Neural cell (in vitro differentiated cells): ENCODE data around the gene HEATR3.

Experiments used
- EP300 ChIP-seq: fragments of 450-650 bp; conservative IDR thresholded peaks from 2 replicates; pipeline ENCODE4 v1.6.1; 2014; ENCODE audit warnings: antibody characterized with exemption, mild to moderate bottlenecking, moderate library complexity; ENCODE audit not compliant: poor library complexity, severe bottlenecking
- EZH2 ChIP-seq: fragments of 200-600, 300-800 bp; shearing (Covaris generic), sonication (generic); IDR thresholded peaks from 2 replicates; pipeline ENCODE4 v1.6.1; 2014; ENCODE audit warnings: antibody characterized with exemption, low read length, borderline replicate concordance, mild to moderate bottlenecking; ENCODE audit not compliant: insufficient read depth, poor library complexity, severe bottlenecking
- MXI1 ChIP-seq: fragments of 450-650 bp; conservative IDR thresholded peaks from 2 replicates; pipeline ENCODE4 v1.6.1; 2014; ENCODE audit warnings: antibody characterized with exemption, mild to moderate bottlenecking; ENCODE audit not compliant: poor library complexity, severe bottlenecking
- POLR2AphosphoS5 ChIP-seq: IDR thresholded peaks from 2 replicates; pipeline ENCODE4 v1.6.1; 2012
- TF ChIP-seq, protein P1 (sequence below): fragments of 450-650 bp; IDR thresholded peaks from 2 replicates; pipeline ENCODE4 v1.5.1; 2014; ENCODE audit warnings: antibody characterized with exemption, mild to moderate bottlenecking, moderate library complexity; ENCODE audit not compliant: poor library complexity, severe bottlenecking
- TF ChIP-seq, protein P2 (sequence below): IDR thresholded peaks from 2 replicates; pipeline ENCODE4 v1.6.1; 2012; ENCODE audit warnings: borderline replicate concordance

DNA sequence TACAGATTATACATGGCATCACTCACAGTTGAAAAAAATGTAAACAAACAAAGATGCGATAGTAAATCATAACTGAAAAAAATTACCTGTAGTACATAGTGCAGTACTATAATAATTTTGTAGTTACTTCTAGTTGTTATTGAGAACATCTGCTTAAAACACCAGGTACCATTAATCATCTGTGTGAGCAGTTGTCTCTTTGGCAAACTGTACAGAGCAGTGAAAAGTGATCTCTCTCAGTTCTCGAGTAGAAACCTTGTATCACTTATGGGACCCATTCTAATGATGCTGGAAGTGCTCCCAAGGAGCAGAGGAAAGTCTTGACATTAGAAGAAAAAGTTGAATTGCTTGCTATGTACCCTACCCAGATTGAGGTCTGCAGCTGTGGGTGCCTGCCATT lies 78.4 kb downstream of the HEATR3 start:
- TF ChIP-seq, protein P1, sequence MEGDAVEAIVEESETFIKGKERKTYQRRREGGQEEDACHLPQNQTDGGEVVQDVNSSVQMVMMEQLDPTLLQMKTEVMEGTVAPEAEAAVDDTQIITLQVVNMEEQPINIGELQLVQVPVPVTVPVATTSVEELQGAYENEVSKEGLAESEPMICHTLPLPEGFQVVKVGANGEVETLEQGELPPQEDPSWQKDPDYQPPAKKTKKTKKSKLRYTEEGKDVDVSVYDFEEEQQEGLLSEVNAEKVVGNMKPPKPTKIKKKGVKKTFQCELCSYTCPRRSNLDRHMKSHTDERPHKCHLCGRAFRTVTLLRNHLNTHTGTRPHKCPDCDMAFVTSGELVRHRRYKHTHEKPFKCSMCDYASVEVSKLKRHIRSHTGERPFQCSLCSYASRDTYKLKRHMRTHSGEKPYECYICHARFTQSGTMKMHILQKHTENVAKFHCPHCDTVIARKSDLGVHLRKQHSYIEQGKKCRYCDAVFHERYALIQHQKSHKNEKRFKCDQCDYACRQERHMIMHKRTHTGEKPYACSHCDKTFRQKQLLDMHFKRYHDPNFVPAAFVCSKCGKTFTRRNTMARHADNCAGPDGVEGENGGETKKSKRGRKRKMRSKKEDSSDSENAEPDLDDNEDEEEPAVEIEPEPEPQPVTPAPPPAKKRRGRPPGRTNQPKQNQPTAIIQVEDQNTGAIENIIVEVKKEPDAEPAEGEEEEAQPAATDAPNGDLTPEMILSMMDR = no peak
- TF ChIP-seq MXI1 (no peak), EZH2 (no peak), POLR2AphosphoS5 (no peak), EP300 (no peak)
- TF ChIP-seq, protein P2, sequence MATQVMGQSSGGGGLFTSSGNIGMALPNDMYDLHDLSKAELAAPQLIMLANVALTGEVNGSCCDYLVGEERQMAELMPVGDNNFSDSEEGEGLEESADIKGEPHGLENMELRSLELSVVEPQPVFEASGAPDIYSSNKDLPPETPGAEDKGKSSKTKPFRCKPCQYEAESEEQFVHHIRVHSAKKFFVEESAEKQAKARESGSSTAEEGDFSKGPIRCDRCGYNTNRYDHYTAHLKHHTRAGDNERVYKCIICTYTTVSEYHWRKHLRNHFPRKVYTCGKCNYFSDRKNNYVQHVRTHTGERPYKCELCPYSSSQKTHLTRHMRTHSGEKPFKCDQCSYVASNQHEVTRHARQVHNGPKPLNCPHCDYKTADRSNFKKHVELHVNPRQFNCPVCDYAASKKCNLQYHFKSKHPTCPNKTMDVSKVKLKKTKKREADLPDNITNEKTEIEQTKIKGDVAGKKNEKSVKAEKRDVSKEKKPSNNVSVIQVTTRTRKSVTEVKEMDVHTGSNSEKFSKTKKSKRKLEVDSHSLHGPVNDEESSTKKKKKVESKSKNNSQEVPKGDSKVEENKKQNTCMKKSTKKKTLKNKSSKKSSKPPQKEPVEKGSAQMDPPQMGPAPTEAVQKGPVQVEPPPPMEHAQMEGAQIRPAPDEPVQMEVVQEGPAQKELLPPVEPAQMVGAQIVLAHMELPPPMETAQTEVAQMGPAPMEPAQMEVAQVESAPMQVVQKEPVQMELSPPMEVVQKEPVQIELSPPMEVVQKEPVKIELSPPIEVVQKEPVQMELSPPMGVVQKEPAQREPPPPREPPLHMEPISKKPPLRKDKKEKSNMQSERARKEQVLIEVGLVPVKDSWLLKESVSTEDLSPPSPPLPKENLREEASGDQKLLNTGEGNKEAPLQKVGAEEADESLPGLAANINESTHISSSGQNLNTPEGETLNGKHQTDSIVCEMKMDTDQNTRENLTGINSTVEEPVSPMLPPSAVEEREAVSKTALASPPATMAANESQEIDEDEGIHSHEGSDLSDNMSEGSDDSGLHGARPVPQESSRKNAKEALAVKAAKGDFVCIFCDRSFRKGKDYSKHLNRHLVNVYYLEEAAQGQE = no peak
